Stimulated activated CD4-positive, alpha-beta T cell treated with anti-CD3 and anti-CD28 coated beads, Interleukin-1b, Interleukin-23, amount 100 ng/mL, for 4 hours (primary cell): ENCODE data around the gene TCERG1.
"Not testable (repeated sequence)": the region's sequence is repeated elsewhere in the genome, so short reads cannot be mapped to it uniquely, and the experiment has no call there.

Source experiments
- DNase-seq, 2 donors: peaks; one replicate each; pipeline ENCODE4 v3.0.0-alpha.2; 2020; ENCODE audit warnings: low read depth in 2 of 2

TCERG1 gene

DNA sequence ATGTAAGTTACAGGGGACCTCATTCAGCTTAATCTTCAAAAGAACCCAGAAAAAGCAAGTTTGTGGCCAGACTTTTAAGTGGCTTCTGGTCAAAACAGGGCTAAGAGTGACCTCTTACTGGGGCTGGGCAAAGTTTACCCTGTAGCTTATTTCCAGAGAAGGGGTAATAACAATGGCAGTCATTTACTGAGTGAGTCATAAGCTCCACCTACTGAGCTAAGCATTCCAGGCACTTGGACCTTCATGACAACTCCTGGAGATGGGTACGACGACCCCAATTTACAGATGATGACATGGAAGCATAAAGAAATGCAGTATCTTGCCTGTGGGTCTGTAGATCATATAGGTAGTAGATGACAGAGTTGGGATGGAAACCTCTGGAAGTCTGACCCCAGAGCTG lies 73.6 kb downstream of the TCERG1 start:
- DNase-seq, result no peak

DNA sequence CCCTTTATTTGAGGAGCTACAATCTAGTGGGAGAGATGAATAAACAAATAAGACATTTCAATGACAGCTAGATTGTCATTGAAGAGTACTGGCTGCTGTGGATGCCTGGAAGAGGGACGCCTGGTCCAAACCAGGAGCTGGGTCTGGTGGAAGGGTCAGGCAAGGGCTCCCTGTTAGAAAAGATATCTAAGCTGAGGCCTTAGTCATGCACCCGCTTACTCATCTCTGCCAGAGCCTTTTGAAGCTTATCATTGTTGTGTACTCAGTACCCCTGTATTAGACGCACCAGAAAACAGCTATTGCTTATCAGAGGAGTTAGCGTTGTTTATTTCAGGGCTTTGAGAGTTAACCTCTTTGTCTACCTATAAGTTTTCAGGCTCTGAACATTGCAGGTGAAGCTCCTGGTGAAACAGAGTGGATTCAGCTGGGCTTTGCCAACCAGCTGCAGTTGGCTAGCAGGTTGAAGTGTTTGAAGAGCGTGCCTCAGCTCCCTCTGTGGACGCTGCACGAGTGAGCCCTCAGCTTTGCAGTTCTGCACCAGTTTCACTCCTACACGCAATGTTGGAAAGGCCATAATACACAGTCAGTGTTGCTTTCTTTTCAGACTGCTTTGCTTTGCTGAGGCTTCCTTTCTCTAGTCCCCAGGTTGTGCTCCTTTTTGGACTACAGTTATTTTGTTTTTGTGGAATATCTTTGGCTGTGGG lies 74.4 kb downstream of the TCERG1 start:
- DNase-seq, result no peak

DNA sequence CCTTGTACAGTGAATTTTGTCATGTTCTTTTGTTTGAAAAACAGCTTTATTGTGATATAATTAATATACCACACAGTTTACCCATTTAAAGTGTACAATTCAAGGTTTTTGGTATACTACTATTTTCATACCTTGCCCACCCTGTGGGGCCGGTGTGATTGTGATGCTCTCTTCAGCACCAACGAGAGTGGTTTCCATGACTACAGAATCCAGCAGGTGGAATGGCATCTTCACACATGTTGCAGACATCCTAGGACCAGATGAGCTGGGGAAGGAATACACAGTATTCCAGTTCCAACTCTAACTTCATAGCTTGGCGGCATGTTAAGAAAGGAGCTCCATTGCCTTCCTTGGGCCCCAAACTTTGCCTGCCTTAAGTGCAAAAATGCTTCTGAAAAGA lies 76.6 kb downstream of the TCERG1 start:
- DNase-seq, result no peak

- DNase-seq, result no peak
Observed at GRCh38 chr5:146527785-146528184, 80.7 kb downstream of the TCERG1 start.

DNA sequence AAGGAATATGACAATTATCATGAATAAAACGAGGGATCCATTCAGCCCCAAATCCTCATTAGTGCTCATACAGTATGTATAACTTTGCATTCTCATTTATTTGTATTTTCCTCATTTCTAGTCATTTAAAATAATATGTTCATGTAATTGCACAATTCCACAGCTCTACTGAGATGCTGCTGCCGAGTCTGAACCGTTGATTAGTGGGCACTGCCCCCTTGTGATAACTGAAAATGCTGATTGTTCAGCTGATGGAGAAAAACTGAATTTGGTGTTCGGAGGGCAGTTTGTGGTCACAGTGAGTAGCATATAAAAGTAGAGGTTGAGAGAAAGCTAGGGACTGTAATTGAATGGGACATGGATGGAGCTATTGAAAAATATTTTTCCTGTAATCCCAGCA lies 81.1 kb downstream of the TCERG1 start:
- DNase-seq, result no peak

DNA sequence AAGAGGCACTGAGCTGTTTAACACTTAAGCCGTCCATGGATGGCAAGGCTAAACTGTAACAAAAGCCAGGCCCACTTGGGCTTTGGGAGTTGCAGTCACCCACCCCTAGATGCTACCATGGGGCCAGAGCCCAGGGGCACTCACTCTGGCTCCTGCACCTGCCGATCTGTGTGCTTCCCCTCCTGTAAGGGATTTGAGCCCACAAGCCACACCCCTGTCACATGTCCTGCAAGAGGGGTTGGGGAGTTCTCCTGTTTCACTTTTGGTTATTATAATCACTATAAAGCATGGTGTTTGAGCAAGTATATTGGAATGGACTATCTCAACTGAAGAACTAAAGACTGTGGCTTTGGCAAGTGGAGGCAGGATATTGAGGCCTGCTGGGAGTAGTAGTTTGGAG lies 82.9 kb downstream of the TCERG1 start:
- no peak for DNase-seq

- DNase-seq, result peak; percentile 57 to 70
Observed at GRCh38 chr5:146533260-146533857, 86.2 kb downstream of the TCERG1 start.

GRCh38 chr5:146533882-146534281 lies 86.7 kb downstream of the TCERG1 start:
- no peak for DNase-seq

- DNase-seq, result no peak
Observed at GRCh38 chr5:146538432-146538831, 91.3 kb downstream of the TCERG1 start.

- no peak for DNase-seq
Observed at GRCh38 chr5:146539973-146540372, 92.8 kb downstream of the TCERG1 start.

DNA sequence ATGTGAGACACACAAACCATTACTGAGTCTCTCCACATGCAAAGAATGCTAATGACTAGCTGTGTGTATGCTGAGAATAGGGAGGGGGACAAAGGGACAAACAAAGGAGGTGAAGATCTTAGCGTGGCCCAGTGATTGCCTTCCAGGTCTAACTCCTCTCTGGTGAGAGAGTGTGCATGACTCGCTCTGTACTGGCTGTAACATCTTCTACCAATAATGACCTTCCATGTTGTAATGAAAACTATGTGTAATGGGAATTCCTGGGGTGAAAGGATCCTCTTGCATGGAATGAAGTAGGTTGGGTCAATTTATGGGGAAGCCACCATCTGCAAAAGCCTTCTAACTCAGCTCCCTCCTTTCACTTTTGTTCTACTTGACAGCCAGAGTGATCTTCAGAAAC lies 93.3 kb downstream of the TCERG1 start:
- no peak for DNase-seq

- DNase-seq, result peak; percentile 49 to 58
Observed at GRCh38 chr5:146541958-146542849, 95.1 kb downstream of the TCERG1 start.

GRCh38 chr5:146544232-146544631 lies 97.1 kb downstream of the TCERG1 start:
- no peak for DNase-seq

GRCh38 chr5:146548781-146549449 lies 101.8 kb downstream of the TCERG1 start:
- DNase-seq, result no peak

DNA sequence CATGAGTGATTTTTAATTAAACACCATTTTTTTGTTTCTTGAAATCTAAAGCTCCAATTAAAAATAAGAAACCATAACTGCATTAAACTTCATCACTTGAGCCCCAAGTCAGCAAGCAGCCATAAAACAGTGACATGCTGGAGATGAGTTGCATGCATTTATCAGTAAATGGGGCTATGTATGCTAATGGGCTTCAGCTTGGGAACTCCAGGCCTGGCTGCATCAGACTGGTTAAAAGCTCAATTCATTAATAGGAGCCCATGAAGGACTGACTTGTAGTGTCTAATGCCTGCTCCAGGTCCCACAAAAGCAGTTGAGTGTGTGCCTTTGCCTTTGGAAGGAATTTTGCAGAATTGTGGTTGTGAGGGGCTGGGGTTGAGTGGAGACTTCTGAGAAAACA lies 102.5 kb downstream of the TCERG1 start:
- DNase-seq, result no peak

- no peak for DNase-seq
Observed at GRCh38 chr5:146553446-146553845, 106.3 kb downstream of the TCERG1 start.

GRCh38 chr5:146556884-146557283 lies 109.8 kb downstream of the TCERG1 start:
- DNase-seq, result not testable (repeated sequence)

- DNase-seq, result no peak
Observed at GRCh38 chr5:146560205-146560812, 113.2 kb downstream of the TCERG1 start.
